ENCODE measurements around the gene LYPD6B.

LYPD6B gene

DNA sequence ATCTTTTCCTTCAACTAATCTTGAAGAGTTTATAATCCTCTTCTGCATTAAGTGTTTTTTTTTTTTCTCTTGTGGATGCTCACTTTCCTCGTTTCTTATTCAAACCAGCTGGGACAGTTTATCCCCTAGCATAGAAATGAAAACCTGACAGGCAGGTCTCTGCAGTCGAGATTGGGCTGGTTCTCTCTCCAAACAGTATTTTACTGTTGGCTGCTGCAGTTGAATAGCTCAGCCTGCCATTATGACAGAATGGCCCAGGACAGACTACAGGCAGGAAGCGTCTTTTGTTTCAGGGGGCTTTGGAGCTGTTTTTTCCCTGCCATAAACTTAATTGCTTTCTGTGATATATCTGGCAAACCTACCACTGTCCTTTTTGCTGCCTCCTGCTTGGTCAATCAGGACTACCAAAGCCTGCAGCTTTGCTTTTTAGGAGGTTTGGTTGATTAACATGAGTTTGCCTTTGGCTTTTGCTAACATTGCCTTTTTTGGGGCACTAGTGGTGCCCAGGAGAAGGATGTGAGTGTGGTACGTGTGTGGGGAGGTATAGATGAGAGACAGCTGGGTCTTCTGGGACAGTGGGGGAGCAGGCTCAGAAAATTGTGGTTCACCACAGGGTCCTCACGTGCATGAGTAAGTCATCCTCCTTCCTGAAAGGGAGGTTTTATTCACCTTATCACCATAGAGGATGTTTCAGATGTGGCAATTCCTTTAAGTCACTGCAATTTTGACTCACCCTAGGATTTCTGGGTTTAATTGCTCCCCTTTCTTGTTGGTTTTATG lies 128.7 kb downstream of the LYPD6B start:
- DNase-seq, result no peak

- DNase-seq, result no peak
Observed at GRCh38 chr2:149167941-149168340, 129.4 kb downstream of the LYPD6B start.

GRCh38 chr2:149169656-149170055 lies 131.2 kb downstream of the LYPD6B start:
- DNase-seq, result peak; percentile 72

- DNase-seq, result no peak
Observed at GRCh38 chr2:149170156-149170555, 131.7 kb downstream of the LYPD6B start.

DNA sequence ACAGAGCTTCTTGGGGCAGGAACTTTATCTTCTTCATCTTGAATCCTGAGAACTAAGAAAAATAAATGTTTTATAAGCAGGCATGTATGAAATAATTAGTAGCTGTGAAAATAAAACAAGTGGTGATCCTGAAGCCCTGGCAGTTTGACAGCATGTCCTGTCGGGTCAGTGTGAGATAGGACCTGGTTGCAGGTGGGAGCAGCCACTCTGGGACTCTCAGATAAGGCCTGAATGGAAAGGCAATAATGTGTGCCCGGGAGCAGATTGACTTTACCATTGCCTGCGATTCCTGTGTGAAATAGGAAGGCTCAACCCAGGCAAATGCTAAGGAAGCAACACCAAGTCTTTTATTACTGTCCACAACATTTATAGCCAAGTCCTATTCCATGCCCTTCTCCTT lies 132.4 kb downstream of the LYPD6B start:
- no peak for DNase-seq

GRCh38 chr2:149173220-149173619 lies 134.7 kb downstream of the LYPD6B start:
- no peak for DNase-seq

GRCh38 chr2:149175956-149176355 lies 137.5 kb downstream of the LYPD6B start:
- DNase-seq, result no peak

- DNase-seq, result no peak
Observed at GRCh38 chr2:149178612-149179011, 140.1 kb downstream of the LYPD6B start.

DNA sequence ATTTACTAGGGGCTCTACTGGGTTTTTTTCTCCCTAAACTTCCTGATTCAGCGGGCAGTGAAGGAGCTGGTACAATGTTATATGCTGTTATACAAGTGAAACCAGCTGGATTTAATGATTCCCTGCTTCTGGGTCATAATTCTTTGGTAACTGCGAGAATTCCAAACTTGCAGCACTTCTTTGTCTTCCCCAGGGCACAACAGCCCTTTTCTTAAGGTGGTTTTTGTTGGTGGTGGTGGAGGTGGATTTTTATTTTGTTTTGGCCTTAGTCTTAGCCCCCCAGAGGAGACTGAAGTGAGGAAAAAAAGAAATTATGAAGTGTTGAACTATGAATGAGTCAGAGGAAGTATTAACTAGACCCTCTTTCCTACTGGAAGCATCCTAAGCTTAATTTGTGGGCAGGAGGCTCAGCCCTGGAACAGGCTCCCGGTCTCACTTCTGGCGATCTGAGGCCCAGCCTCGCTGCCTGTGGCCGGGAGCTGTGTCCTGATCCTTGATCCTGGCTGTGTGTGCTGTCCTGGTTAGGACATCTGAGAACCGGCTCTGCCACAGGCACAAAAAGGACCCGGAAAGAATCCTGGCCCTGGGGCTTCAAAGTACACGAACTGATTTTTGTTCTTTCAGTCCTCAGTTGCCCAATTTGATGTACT lies 141.9 kb downstream of the LYPD6B start:
- no peak for DNase-seq

- DNase-seq, result no peak
Observed at GRCh38 chr2:149183187-149183586, 144.7 kb downstream of the LYPD6B start.

DNA sequence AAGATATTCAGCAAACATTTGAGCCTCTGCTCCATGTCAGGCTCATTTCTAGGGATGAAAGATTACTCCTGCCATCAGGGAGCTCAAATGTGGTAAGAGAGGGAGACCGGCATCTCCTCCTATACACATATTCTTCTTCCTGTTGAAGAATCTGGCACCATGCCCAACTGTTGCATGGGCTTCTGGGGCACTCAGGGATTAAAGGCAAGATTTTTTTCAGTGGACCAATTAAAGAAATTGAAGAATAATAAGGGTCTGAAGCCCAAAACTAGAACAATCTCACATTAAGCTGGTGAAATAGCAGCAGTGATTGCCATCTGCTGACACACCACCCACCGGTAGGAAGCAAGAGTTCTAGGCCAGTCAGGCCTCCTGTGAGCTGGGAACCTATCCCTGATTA lies 146.5 kb downstream of the LYPD6B start:
- DNase-seq, result no peak

DNA sequence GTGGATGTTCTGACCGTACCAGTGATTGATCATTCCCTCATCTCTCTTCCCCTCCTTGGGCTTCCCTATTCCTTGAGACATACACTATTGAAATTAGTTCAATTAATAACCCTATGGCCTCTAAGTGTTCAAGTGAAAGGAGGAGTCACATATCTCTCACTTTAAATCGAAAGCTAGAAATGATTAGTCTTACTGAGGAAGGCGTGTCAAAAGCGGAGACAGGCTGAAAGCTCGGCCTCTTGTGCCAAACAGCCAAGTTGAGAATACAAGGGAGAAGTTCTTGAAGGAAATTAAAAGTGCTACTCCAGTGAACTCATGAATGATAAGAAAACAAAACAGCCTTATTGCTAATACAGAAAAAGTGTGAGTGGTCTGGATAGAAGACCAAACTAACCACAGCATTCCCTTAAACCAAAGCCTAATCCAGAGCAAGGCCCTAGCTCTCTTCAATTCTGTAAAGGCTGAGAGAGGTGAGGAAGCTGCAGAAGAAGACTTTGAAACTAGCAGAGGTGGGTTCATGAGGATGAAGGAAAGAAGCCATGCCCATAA lies 147.5 kb downstream of the LYPD6B start:
- DNase-seq, result no peak

- no peak for DNase-seq
Observed at GRCh38 chr2:149187057-149187456, 148.6 kb downstream of the LYPD6B start.

DNA sequence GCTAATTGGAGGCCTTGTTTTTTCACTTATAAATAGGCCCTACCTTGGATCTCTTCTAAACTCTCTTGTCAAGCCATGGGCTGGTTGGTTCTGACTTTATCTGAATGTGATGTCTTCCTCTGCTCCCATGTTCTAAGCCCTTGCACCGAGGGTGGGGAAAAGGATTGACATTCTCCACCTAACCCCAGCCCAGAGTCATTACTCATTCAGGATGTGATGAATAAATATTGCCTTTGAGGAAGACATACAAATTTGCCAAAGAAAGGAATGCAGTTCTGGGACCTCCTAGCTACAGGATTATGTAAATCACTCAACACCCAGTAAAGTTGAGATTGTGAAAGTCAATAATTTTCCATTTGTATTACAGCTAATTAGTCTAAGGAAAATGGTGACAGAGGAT lies 149.8 kb downstream of the LYPD6B start:
- no peak for DNase-seq

DNA sequence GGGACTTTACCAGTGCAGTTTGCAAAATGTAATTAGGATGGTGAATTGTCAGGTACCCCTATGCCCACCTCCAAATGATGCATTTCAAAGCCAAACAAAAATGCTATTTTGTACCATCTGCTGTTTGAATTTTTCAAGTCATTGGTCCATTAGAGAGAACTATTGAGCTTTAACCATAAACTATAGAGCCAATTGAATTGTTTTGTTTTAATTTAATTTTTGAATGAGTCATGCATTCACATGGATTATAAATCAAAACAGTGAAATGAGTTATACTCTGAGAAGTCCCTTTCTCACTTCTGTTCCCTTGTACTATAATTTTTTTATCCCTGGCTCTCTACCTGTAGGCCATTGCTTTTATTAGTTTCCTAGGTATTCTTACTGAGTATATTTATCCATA lies 151.3 kb downstream of the LYPD6B start:
- no peak for DNase-seq

GRCh38 chr2:149191915-149192314 lies 153.4 kb downstream of the LYPD6B start:
- no peak for DNase-seq

GRCh38 chr2:149192427-149192826 lies 153.9 kb downstream of the LYPD6B start:
- DNase-seq, result no peak

GRCh38 chr2:149200109-149200520 lies 161.6 kb downstream of the LYPD6B start:
- DNase-seq, result no peak

DNA sequence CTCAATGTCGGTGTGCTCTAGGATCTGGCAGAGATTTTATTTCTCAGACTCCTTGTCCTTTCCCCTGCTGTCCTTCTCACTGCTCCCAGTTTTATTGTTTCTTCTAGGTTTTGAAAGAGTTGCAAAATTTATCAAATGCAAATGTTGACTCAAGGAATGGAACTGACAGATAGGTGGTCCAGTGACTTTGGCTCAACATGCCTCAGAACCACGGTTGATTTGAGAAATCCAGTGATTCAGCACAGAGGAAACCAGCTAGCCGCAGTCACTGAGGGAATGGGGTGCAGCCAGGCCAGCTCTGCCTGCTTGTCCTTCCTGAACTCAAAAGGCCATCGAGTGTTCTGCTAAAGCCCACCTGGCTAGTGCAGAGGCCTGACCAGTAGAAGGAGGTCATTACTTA lies 166.2 kb downstream of the LYPD6B start:
- DNase-seq, result no peak

DNA sequence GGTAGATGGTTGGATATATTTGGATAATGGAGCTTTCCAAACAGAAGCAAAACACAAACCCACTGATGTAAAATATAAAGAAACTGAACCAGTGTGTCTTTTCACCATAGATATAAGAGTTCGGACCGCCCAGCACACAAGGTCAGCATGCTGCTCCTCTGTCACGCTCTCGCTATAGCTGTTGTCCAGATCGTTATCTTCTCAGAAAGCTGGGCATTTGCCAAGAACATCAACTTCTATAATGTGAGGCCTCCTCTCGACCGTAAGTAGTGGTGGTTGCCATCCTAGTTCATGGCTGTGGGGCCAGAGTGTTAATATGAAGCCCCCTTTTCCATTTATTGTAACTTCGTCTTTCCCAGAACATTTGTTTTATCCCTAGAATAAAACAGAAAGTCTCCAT lies 166.6 kb downstream of the LYPD6B start:
- DNase-seq, result no peak

DNA sequence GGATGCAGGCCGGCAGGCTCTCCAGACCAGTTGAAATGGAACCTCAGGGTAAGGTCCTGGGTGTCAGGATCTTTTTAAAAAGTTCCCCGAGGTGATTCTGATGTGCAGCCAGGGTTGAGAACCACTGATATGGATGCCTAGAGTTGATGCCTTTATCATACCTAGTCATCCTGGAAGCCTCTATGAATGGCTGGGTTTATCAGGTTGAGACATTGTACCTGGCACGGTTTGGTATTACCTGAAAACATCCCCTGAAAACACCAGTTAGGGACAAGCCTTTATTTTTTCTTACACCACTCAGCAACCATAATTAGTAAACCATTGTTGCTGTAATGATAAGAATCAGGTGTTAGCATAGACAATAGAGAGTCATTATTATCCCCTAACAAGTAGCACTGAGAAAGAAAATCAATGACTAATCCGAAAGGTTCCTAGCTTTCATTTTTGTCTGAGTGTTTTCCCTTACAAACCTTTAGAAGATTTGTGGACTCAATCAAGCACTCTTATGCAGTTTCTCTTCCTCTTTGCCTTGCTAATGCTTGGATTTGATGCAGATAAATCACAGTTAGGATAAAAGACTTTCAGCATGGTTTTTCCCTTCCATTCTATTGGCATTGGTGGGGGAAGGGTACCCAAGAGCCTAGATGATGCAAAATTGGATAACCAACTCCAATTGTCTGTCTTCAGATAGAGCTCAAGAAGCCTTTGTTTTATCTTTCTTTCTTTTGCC lies 175.4 kb downstream of the LYPD6B start:
- peak; percentile 41 for DNase-seq

- no peak for DNase-seq
Observed at GRCh38 chr2:149218497-149218896, 180.0 kb downstream of the LYPD6B start.

- no peak for DNase-seq
Observed at GRCh38 chr2:149219856-149220255, 181.4 kb downstream of the LYPD6B start.

- no peak for DNase-seq
Observed at GRCh38 chr2:149221002-149221401, 182.5 kb downstream of the LYPD6B start.
